H9 (cell line): ENCODE measurements around the gene CSNK1A1. TPM values are rescaled to one million over a fixed set of nuclear protein-coding genes. Genes with fewer than 3 reads are reported as not detected.

Source experiments
- DNase-seq: peaks from one replicate; pipeline ENCODE4 v3.0.0-alpha.2; 2017
- H2AFZ ChIP-seq: one replicate; pipeline ENCODE4 v1.6.1; 2013; ENCODE audit warnings: mild to moderate bottlenecking, low read length, control low read depth, moderate library complexity
- H2AK5ac ChIP-seq: 2 replicates; pipeline ENCODE4 v1.6.1; 2013; ENCODE audit warnings: low read length, control low read depth, mixed read lengths; ENCODE audit not compliant: insufficient read length
- H2BK120ac ChIP-seq: one replicate; pipeline ENCODE4 v1.6.1; 2013; ENCODE audit warnings: low read depth, mild to moderate bottlenecking, low read length, control low read depth, inconsistent platforms; ENCODE audit not compliant: poor library complexity, severe bottlenecking
- H2BK12ac ChIP-seq: 2 replicates; pipeline ENCODE4 v1.6.1; 2013; ENCODE audit warnings: low read length, control low read depth, mixed read lengths, low read depth; ENCODE audit not compliant: insufficient read length
- H2BK15ac ChIP-seq: 2 replicates; pipeline ENCODE4 v1.6.1; 2013; ENCODE audit warnings: low read depth, low read length, control low read depth
- H2BK20ac ChIP-seq: one replicate; pipeline ENCODE4 v1.6.1; 2013; ENCODE audit warnings: low read depth, mild to moderate bottlenecking, low read length, control low read depth, inconsistent platforms; ENCODE audit not compliant: poor library complexity, severe bottlenecking
- H2BK5ac ChIP-seq: 2 replicates; pipeline ENCODE4 v1.6.1; 2013; ENCODE audit warnings: low read length, control low read depth, mixed read lengths; ENCODE audit not compliant: insufficient read length
- H3K14ac ChIP-seq: 2 replicates; pipeline ENCODE4 v1.6.1; 2013; ENCODE audit warnings: low read length, control low read depth; ENCODE audit not compliant: insufficient read depth
- H3K18ac ChIP-seq: 2 replicates; pipeline ENCODE4 v1.6.1; 2013; ENCODE audit warnings: low read depth, mild to moderate bottlenecking, mixed read lengths, low read length, control low read depth; ENCODE audit not compliant: insufficient read length
- H3K23ac ChIP-seq: 2 replicates; pipeline ENCODE4 v1.6.1; 2013; ENCODE audit warnings: low read length, control low read depth, mixed read lengths, low read depth; ENCODE audit not compliant: insufficient read length
- H3K23me2 ChIP-seq: 2 replicates; pipeline ENCODE4 v1.6.1; 2013; ENCODE audit warnings: low read depth, mild to moderate bottlenecking, mixed read lengths, low read length, control low read depth; ENCODE audit not compliant: insufficient read length, poor library complexity, severe bottlenecking
- H3K27ac ChIP-seq: 2 replicates; pipeline ENCODE4 v1.5.1; 2013; ENCODE audit warnings: low read length, control low read depth, mixed read lengths, low read depth; ENCODE audit not compliant: insufficient read length
- H3K27me3 ChIP-seq: 2 replicates; pipeline ENCODE4 v1.6.1; 2013; ENCODE audit warnings: low read length, control low read depth, inconsistent platforms; ENCODE audit not compliant: insufficient read depth
- H3K4ac ChIP-seq: 2 replicates; pipeline ENCODE4 v1.6.1; 2013; ENCODE audit warnings: low read depth, mild to moderate bottlenecking, control low read depth, inconsistent platforms, low read length, moderate library complexity
- H3K4me1 ChIP-seq: 2 replicates; pipeline ENCODE4 v1.6.1; 2013; ENCODE audit warnings: low read length, control low read depth, inconsistent platforms; ENCODE audit not compliant: insufficient read depth
- H3K4me2 ChIP-seq: 2 replicates; pipeline ENCODE4 v1.6.1; 2013; ENCODE audit warnings: low read length, control low read depth, mixed read lengths; ENCODE audit not compliant: insufficient read length, insufficient read depth
- H3K56ac ChIP-seq: 2 replicates; pipeline ENCODE4 v1.6.1; 2013; ENCODE audit warnings: low read depth, mild to moderate bottlenecking, mixed read lengths, low read length, control low read depth; ENCODE audit not compliant: insufficient read length
- H3K79me1 ChIP-seq: 2 replicates; pipeline ENCODE4 v1.6.1; 2013; ENCODE audit warnings: low read depth, mild to moderate bottlenecking, moderate library complexity, low read length, control low read depth, inconsistent platforms; ENCODE audit not compliant: insufficient read depth, poor library complexity, severe bottlenecking
- H3K79me2 ChIP-seq: 2 replicates; pipeline ENCODE4 v1.6.1; 2013; ENCODE audit warnings: low read length, control low read depth, inconsistent platforms; ENCODE audit not compliant: insufficient read depth
- H3K9ac ChIP-seq: 2 replicates; pipeline ENCODE4 v1.6.1; 2013; ENCODE audit warnings: low read length, control low read depth, mixed read lengths; ENCODE audit not compliant: insufficient read length; ENCODE audit errors: extremely low read depth
- H3K9me3 ChIP-seq: one replicate; pipeline ENCODE4 v1.6.1; 2013; ENCODE audit warnings: low read depth, low read length, inconsistent platforms; ENCODE audit not compliant: control insufficient read depth
- H3T11ph ChIP-seq: one replicate; pipeline ENCODE4 v1.6.1; 2013; ENCODE audit warnings: mild to moderate bottlenecking, low read length, control low read depth, inconsistent platforms
- H4K20me1 ChIP-seq: one replicate; pipeline ENCODE4 v1.6.1; 2013; ENCODE audit not compliant: control insufficient read depth, insufficient read length, insufficient read depth
- H4K5ac ChIP-seq: 2 replicates; pipeline ENCODE4 v1.6.1; 2013; ENCODE audit warnings: low read depth, mild to moderate bottlenecking, mixed read lengths, low read length, control low read depth; ENCODE audit not compliant: insufficient read length
- H4K8ac ChIP-seq: replicated peaks from 2 replicates; pipeline ENCODE4 v1.6.1; 2013; ENCODE audit warnings: low read length, control low read depth, mixed read lengths, low read depth; ENCODE audit not compliant: insufficient read length
- H4K91ac ChIP-seq: 2 replicates; pipeline ENCODE4 v1.6.1; 2013; ENCODE audit warnings: low read depth, mild to moderate bottlenecking, moderate library complexity, mixed read lengths, low read length, control low read depth; ENCODE audit not compliant: insufficient read length
- H3K27ac Mint-ChIP-seq, 3 experiments: 2 replicates in 2 of 3; 3 replicates in 1 of 3; pipeline ENCODE4 v1.8.0; 2020 to 2021; ENCODE audit warnings: mixed read lengths in 3 of 3, mild to moderate bottlenecking in 1 of 3, moderate library complexity in 1 of 3
- H3K27me3 Mint-ChIP-seq: 2 replicates; pipeline ENCODE4 v1.8.0; 2021; ENCODE audit warnings: low read depth, mild to moderate bottlenecking, moderate library complexity, mixed read lengths
- H3K36me3 Mint-ChIP-seq, 3 experiments: 2 replicates in 2 of 3; 3 replicates in 1 of 3; pipeline ENCODE4 v1.8.0; 2020 to 2021; ENCODE audit warnings: low read depth in 3 of 3, mixed read lengths in 3 of 3; ENCODE audit not compliant: insufficient read depth in 1 of 3
- H3K4me1 Mint-ChIP-seq, 2 experiments: 2 replicates each; pipeline ENCODE4 v1.8.0; 2020; ENCODE audit warnings: mixed read lengths in 2 of 2
- H3K4me3 Mint-ChIP-seq, 2 experiments: 2 replicates in 1 of 2; 3 replicates in 1 of 2; pipeline ENCODE4 v1.8.0; 2020 to 2021; ENCODE audit warnings: mild to moderate bottlenecking in 2 of 2, mixed read lengths in 2 of 2, moderate library complexity in 1 of 2
- H3K9me3 Mint-ChIP-seq, 2 experiments: 2 replicates in 1 of 2; 3 replicates in 1 of 2; pipeline ENCODE4 v1.8.0; 2020; ENCODE audit warnings: mild to moderate bottlenecking in 2 of 2, mixed read lengths in 2 of 2, moderate library complexity in 1 of 2
- CTCF ChIP-seq: fragments of 200-600 bp; sonication (generic); conservative IDR thresholded peaks from 3 replicates; pipeline ENCODE4 v1.8.0; 2021; ENCODE audit warnings: antibody characterized with exemption, mild to moderate bottlenecking
- WGBS: extraction: QIAGEN DNeasy Blood & Tissue Kit; methylation state at CpG from one replicate; pipeline ENCODE4 v1.1.7; 2013; ENCODE audit warnings: missing lambda C conversion rate, low lambda C conversion rate, mixed read lengths; ENCODE audit not compliant: insufficient read length; ENCODE audit errors: extremely low coverage; 5-methylcytosine and 5-hydroxymethylcytosine counted together
- total RNA-seq: library from RNA; stranded (reverse); gene quantifications from 2 replicates; pipeline ENCODE4 v1.2.1, GENCODE V29; 2021

The CSNK1A1 gene
- total RNA-seq, 1 experiment from 2014 or later = 310 TPM

GRCh38 chr5:149448431-149448830, 102.8 kb downstream of the CSNK1A1 start:
- Histone ChIP-seq H3T11ph (no peak overlapping the region), H3K18ac (no peak overlapping the region), H3K27me3 (no peaks in the 10 kb centered on the region), H2BK5ac (no peak overlapping the region), H2BK15ac (no peak overlapping the region), H3K56ac (no peak overlapping the region), H4K5ac (no peak overlapping the region), H2AK5ac (no peak overlapping the region), H3K14ac (no peak overlapping the region), H2BK120ac (no peak overlapping the region), H4K8ac (no peak overlapping the region), H3K9me3 (no peaks in the 10 kb centered on the region), H3K27ac (no peak overlapping the region), H3K23me2 (no peaks in the 10 kb centered on the region), H3K4ac (no peak overlapping the region), H3K9ac (no peak overlapping the region), H3K4me1 (peaks cover 6% of the 10 kb centered on the region), H2AFZ (no peak overlapping the region), H3K79me1 (no peaks in the 10 kb centered on the region), H2BK12ac (no peak overlapping the region), H4K91ac (no peak overlapping the region), H4K20me1 (no peaks in the 10 kb centered on the region), H3K23ac (no peak overlapping the region), H2BK20ac (no peak overlapping the region), H3K4me2 (no peak overlapping the region), H3K79me2 (no peaks in the 10 kb centered on the region)
- no peak for TF ChIP-seq CTCF
- WGBS = 100% methylated on average over 1 of the region's 4 CpGs
- Mint-ChIP-seq H3K36me3 (peaks cover 0 to 3% (median 2%) of the 10 kb centered on the region in 3 experiments; a peak in 2 of 7 replicates), H3K27me3 (peaks cover 2% of the 10 kb centered on the region; the same call in 1 of the 2 replicates), H3K27ac (peak overlapping the region in 1 of 3 experiments; percentile 45; a peak in 1 of 7 replicates), H3K4me1 (peaks cover 34 to 36% of the 10 kb centered on the region in 2 experiments), H3K9me3 (peaks cover 2 to 3% of the 10 kb centered on the region in 2 experiments; a peak in 2 of 5 replicates), H3K4me3 (no peak overlapping the region)
- DNase-seq = no peak
